HG02623 (cell line): ENCODE results near the gene MCTP2.

Experiments
- ATAC-seq: cut with Tn5 transposase; IDR thresholded peaks from one replicate; pipeline ENCODE4 v1.9.1; 2021; ENCODE audit warnings: moderate library complexity; ENCODE audit not compliant: unreplicated experiment

Gene MCTP2

GRCh38 chr15:94387442-94387841 is 156.1 kb downstream of the MCTP2 start:
- no peak for ATAC-seq

- peak; percentile 58 for ATAC-seq
These were observed 156.6 kb downstream of the MCTP2 start for GRCh38 chr15:94387849-94388441.

GRCh38 chr15:94395640-94396039 is 164.3 kb downstream of the MCTP2 start:
- ATAC-seq = no peak

- no peak for ATAC-seq
These were observed 166.0 kb downstream of the MCTP2 start for GRCh38 chr15:94397337-94397736.

- no peak for ATAC-seq
These were observed 166.6 kb downstream of the MCTP2 start for GRCh38 chr15:94398001-94398400.

GRCh38 chr15:94400526-94401298 is 169.4 kb downstream of the MCTP2 start:
- no peak for ATAC-seq

- ATAC-seq = no peak
These were observed 172.0 kb downstream of the MCTP2 start for GRCh38 chr15:94403331-94403730.

- ATAC-seq = no peak
These were observed 173.4 kb downstream of the MCTP2 start for GRCh38 chr15:94404733-94405283.

- ATAC-seq = no peak
These were observed 179.9 kb downstream of the MCTP2 start for GRCh38 chr15:94411285-94411684.

- no peak for ATAC-seq
These were observed 180.5 kb downstream of the MCTP2 start for GRCh38 chr15:94411846-94412245.

- peak; percentile 64 for ATAC-seq
These were observed 181.8 kb downstream of the MCTP2 start for GRCh38 chr15:94412979-94413746.

- ATAC-seq = no peak
These were observed 183.6 kb downstream of the MCTP2 start for GRCh38 chr15:94414916-94415315.

- ATAC-seq = no peak
These were observed 184.9 kb downstream of the MCTP2 start for GRCh38 chr15:94416267-94416666.

GRCh38 chr15:94416820-94417219 is 185.5 kb downstream of the MCTP2 start:
- no peak for ATAC-seq

GRCh38 chr15:94417501-94418293 is 186.3 kb downstream of the MCTP2 start:
- no peak for ATAC-seq

GRCh38 chr15:94421706-94422105 is 190.3 kb downstream of the MCTP2 start:
- no peak for ATAC-seq

GRCh38 chr15:94432279-94432678 is 200.9 kb downstream of the MCTP2 start:
- ATAC-seq = no peak

GRCh38 chr15:94439158-94439557 is 207.8 kb downstream of the MCTP2 start:
- no peak for ATAC-seq

GRCh38 chr15:94441760-94442159 is 210.4 kb downstream of the MCTP2 start:
- no peak for ATAC-seq

- no peak for ATAC-seq
These were observed 211.1 kb downstream of the MCTP2 start for GRCh38 chr15:94442480-94442879.

- no peak for ATAC-seq
These were observed 211.8 kb downstream of the MCTP2 start for GRCh38 chr15:94443186-94443585.
